Breast epithelium (tissue), 3 donors: Measurements from ENCODE around the gene C1QTNF8.

Source experiments
- CTCF ChIP-seq, 3 donors: fragments of 450-650 bp; IDR thresholded peaks; one replicate each; pipeline ENCODE4 v1.5.1; 2016 to 2017; ENCODE audit warnings: antibody characterized with exemption in 3 of 3, mild to moderate bottlenecking in 3 of 3, moderate library complexity in 3 of 3
- POLR2A ChIP-seq: fragments of 450-650 bp; IDR thresholded peaks from one replicate; pipeline ENCODE4 v1.6.1; 2016; ENCODE audit warnings: antibody characterized with exemption, mild to moderate bottlenecking, moderate library complexity

DNA sequence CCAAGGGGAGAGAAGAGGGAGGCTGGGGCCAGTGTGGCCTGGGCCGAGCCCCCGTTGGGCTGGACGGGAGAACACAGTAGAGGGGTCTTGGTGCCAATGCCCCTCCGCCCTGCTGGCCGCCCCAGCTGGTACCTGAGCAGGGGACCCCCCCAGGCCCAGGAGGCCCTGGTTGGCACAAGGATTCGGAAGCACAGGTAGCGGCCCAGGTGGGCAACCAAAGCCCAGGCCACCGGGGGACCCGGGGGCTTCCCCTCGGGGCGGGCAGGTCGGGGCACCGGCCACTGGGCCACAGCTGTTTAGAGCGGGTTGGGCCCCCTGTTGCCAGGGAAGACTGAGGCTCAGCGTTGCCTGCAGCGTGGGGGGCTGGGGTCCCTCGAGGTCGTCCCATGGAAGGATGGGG is 28.2 kb upstream of the C1QTNF8 start:
- TF ChIP-seq CTCF (IDR thresholded peaks at IDR 0.05) (no peak), POLR2A (no peak)
